GM13977 (cell line): ENCODE measurements around the gene ECEL1.
"Not testable (repeated sequence)": the region's sequence is repeated elsewhere in the genome, so short reads cannot be mapped to it uniquely, and the experiment has no call there.

Experiments used
- DNase-seq: peaks from one replicate; pipeline ENCODE4 v3.0.0; 2012; ENCODE audit warnings: low spot score
- in situ Hi-C: fragments of 300-500 bp; cut with MboI; formaldehyde crosslinking; loops from one replicate; pipeline ENCODE4 v1.12.0; 2022; ENCODE audit warnings: low sequenced_read_pairs, low pct_unique_long_range_greater_than_20kb, mixed read lengths, inconsistent platforms; ENCODE audit not compliant: unreplicated experiment
- TF ChIP-seq, protein P1 (sequence below): IDR thresholded peaks from 2 replicates; pipeline ENCODE4 v1.5.1; 2012; ENCODE audit warnings: mild to moderate bottlenecking, control low read depth; ENCODE audit not compliant: insufficient read depth; ENCODE audit errors: extremely low read depth, missing control alignments

ECEL1 gene

DNA sequence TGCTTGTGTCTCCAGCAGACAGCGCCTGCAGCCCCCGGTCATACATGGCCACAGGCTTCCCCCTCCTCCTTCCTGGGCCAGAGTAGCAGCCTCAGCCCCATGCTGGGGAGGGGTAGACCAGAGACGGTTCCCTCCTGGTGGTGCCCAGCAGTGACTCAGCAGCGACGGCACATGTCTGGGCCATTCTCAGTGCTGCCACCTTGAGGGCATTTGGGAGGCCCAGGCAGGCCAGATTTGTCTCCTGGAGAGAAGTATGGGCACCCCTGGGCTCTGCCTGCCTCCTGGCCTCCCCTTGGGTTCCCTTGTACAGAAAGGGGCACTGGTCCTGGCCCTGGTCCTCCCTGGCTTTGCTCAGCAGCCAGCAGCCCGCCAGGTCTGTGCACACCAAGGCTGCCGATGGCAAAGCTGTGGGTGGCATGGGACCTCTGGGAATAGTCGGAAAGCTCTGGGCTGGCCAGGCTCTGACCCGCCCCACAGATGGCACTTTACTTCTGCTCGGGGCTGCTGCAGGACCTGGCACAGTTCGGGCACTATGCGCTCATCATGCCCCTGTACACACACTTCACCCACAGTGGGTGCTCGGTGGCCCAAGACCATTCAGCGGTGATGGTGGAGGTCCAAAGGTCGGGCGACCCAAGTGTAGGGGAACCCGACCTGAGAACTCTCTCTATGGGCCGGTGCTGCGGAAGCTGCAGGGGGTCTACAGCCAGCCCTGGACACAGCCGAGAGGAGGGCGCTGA lies 43.1 kb downstream of the ECEL1 start:
- TF ChIP-seq, protein P1, sequence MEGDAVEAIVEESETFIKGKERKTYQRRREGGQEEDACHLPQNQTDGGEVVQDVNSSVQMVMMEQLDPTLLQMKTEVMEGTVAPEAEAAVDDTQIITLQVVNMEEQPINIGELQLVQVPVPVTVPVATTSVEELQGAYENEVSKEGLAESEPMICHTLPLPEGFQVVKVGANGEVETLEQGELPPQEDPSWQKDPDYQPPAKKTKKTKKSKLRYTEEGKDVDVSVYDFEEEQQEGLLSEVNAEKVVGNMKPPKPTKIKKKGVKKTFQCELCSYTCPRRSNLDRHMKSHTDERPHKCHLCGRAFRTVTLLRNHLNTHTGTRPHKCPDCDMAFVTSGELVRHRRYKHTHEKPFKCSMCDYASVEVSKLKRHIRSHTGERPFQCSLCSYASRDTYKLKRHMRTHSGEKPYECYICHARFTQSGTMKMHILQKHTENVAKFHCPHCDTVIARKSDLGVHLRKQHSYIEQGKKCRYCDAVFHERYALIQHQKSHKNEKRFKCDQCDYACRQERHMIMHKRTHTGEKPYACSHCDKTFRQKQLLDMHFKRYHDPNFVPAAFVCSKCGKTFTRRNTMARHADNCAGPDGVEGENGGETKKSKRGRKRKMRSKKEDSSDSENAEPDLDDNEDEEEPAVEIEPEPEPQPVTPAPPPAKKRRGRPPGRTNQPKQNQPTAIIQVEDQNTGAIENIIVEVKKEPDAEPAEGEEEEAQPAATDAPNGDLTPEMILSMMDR, result peak; percentile 80
- peak; percentile 77 for DNase-seq
- in situ Hi-C loops, result no loop called here

DNA sequence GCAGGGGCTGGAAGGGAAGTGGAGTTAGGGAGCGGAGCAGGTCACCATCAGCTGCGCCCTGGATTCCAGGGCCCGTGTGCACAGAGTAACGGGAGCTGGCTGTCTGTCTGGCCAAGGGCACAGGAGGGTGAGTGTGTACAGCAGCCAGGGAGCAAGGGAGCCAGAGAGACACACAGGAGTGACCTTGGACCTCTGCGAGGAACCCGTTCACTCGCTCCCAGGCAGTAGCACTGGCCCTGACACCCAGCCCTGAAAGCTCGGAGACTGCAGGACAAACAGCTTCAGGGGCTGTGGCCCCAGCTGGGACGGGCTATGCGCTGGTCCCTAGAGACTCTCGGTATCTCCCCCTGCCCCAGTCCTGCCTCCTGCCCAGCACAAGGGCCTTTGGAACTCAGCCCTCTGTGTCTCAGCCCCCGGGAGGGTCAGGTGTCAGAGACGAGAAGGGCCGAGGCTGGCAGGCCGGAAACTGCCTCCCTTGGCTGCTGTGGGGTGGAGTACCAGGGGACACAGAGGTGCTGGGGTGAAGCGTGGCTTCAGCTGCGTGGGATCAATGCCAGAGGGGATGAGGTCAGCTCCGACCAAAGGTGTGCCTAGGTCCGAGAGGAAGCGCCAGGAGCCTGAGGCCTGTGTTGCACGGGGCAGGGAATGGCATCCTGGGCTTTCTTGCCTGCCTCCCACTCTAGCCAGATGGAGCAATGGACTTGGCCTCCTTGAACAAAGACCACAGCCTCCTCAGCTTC lies 43.8 kb downstream of the ECEL1 start:
- DNase-seq, in situ Hi-C loops: not testable (repeated sequence)

DNA sequence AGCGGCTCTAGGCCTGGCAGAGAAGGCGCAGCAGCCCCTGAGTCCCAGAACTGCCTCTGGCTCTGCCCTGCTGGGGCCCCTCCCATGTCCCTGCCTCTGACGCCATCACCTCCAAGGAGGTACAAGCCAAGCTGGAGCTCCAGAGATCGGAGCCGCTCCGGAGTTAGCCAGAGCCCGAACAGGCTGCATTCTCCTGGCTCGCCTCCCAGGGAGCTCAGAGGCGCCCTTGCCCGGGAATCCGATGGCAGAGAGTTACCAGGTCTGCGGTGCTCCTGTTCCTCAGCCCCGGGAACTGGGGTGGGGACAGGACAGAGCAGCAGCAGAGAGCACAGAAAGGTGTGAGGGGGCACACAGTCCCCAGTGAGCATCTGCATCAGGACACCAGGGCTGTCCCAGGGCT lies 44.6 kb downstream of the ECEL1 start:
- in situ Hi-C loops, DNase-seq: not testable (repeated sequence)

DNA sequence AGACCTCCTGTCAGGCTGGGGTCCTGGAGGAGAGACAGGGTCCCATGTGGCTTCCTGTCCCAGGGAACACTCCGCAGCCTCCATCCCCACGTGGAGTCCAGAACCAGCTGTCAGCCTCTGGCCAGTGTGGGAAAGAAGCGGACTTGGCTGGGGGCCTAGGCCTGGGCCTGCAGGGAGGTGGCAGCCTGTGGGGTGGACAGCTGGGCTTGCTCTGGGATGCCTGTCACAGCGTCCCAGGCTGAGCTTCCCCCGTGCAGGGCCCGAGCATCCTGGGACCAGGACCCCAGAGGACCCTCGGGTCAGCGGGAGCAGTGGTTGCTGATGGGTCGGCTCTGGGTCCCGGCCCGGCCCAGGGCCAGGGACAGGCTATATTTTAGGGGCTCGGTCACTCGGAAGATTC lies 45.2 kb downstream of the ECEL1 start:
- DNase-seq, in situ Hi-C loops: not testable (repeated sequence)

DNA sequence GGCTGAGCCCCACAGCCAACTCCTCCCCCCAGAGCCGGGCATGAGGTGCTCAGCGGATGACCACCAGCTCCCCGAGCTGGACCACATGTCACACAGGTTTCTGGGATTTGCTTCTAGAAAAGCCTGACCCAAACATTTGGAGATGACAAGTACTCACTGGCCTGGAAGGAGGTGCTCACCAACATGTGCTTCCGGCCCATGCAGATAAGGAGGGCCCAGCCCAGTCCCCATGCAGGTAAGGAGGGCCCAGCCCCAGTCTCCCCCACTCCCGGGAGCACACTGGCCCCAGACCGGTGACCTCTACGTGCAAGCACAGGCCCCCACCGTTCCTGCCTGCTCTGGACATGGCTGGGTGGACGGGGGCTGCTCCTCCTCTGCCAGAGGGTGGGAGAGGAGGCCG lies 45.7 kb downstream of the ECEL1 start:
- in situ Hi-C loops, DNase-seq: not testable (repeated sequence)

DNA sequence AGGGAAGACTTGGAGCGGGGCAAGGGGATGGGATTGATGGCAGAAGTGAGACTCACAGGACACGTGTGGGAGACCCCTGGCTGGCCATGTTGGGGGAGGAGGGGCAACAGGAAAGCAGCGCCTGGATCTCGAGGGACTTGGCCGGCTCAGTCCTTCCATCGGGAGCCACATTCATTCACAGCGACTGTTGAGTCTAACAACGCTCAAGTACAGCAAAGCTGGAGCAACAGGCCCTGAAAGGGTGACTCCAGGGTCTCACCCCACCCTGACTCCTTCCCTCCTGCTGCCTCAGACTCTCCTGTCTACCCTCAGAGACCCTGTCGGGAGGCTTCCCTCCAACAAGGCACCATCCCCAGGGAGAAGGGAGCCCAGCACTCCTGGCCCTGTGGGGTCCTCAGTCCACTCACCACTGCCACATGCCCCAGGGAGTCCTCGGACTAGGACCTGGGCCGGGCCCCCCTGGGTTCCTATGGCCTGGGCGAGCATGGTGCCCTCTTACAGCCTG lies 46.4 kb downstream of the ECEL1 start:
- TF ChIP-seq, protein P1, result no peak
- in situ Hi-C loops, result no loop called here
- no peak for DNase-seq

DNA sequence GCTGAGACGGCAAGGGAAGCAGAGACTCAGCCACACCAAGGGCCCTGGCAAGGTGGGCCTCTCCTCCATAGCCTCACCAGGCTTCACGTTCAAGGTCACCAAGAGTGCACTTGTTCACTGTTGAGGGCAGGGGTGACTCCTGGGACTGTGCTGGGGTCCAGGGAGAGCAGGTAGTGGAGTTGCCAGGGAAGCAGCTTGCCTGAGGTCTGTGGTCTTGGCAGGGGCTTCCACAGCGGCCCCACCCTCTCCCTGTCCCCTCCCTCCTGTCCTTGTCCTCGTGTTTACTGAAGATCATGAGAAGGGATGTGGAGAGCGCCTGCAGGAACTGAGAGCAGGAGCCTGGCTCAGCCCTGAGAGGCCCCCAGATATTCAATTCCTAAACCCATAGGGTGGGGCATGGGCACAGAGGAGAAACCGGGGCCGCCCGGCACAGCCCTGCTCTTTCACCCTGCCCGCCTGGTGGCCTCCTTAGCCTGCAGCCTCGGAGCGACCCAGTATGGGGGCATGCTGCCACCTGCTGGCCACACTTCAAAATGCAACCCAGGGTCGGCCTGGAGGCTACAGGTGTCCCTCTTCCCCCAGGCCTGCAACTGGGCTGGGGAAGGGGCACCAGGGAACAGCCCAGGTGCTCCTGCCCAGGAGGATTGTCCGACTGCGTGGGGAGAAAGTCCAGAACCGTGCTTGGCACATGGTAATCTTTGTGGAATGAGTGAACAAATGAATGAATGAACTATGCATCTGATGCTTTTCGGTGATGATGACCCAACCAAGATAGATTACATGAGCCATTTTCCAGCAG lies 47.2 kb downstream of the ECEL1 start:
- peak; percentile 90 for DNase-seq
- in situ Hi-C loops, result not testable (repeated sequence)
- TF ChIP-seq, protein P1, result peak; percentile 93

DNA sequence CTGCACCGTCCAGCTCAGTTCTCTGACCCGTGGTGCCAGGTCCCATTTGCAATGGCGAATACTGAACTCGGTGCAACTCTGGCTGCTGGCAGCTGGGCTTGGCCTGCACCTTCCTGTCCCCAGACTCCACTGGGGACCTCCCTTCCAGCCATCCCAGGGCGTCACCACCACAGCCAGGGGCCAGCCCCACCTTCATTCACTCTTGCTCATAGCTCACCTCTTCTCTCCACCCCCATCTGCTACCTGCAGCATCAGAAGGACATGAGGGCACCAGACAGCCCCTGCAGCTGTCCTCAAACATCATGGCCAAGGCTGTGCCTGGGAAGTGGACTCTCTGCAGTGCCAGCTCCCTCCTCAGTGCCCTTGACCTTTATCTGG lies 47.9 kb downstream of the ECEL1 start:
- in situ Hi-C loops, result no loop called here
- TF ChIP-seq, protein P1, result peak; percentile 25
- peak; percentile 22 for DNase-seq
